ENCODE data around the gene ETNK2.
"Not testable (repeated sequence)": the region's sequence is repeated elsewhere in the genome, so short reads cannot be mapped to it uniquely, and the experiment has no call there.

The ETNK2 gene

DNA sequence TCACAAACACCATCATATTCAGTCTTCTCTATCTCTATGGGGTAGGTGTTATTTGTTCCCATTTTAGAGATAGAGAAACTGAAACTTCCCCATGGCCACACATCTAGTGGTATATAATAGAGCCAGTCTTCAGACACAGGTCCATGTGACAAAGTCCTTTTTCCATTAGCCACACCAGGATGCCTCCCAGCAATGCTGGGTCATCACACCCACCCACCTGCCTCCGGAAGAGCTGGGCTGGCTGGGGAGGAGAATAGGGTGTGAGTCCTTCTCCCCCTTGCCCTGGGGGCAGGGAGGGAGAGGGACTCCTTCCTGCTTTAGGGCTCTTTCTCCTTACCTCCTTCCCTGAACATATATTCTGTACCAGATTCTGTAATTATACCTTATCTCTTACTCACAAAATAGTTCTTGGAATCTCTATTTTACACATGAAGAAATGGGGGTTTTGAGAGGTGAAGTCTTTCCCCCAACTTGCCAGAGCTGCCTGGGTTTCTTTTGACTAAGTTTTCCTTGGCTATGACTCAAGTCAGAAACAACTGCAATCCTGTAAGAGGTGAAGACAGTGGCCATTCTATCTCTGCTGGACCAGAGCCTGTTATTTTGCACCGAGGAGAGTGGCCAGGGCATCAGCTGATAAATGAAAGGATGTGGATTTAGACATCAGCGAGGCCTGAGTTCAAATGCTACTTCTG lies 49.0 kb downstream of the ETNK2 start:
- Histone ChIP-seq H3K36me3 (ENCODE audit: insufficient read depth, insufficient read length, low read length) (peaks cover 3% of the 10 kb centered on the region), H3K27me3 (ENCODE audit: insufficient read depth, insufficient read length) (peaks cover 4% of the 10 kb centered on the region), H3K9ac (ENCODE audit: insufficient read length, low read depth) (no peak overlapping the region), H3K9me3 (ENCODE audit: insufficient read depth, low read length) (no peaks in the 10 kb centered on the region), H3K4me1 (ENCODE audit: insufficient read depth, insufficient read length) (peaks cover 48% of the 10 kb centered on the region), H3K4me3 (ENCODE audit: insufficient read length, low read depth) (no peak overlapping the region)
- no peak for DNase-seq (ENCODE audit: low read depth, low spot score)
- no peak for TF ChIP-seq ZNF274 (IDR thresholded peaks at IDR 0.05; ENCODE audit: low read depth, low read length)
- TF ChIP-seq YY1 (IDR thresholded peaks at IDR 0.05; ENCODE audit: insufficient read depth, insufficient read length), result no peak
- no peak for TF ChIP-seq SUZ12 (IDR thresholded peaks at IDR 0.05; ENCODE audit: extremely low read depth, insufficient read depth, insufficient read length)

DNA sequence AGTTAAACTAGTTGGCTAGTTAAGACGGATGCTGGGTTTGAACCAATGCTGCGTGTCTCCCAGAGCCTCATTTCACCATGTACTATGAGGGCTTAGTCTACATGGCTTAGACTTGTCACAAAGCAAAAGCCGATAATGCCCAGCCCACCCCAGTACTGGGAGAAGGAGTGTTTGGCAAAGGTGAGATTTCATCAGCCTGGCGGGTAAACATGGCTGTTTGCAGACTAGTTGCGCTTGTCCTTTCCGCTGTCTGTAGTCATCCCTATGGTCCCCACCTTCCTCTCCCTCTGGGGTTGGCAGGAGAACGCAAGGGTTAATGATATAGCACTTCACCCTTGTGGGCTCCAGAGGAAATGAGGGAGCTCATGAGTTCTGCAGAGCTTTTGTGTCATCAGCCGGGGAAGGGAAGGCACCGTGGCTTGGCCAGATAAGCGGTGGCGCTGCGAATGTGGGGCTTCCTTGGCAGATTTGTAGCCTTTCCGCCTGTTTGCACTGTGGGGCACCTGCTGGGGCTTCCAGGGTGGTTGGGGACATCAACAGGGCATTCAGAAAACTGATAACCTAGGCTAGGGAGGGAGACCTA lies 49.7 kb downstream of the ETNK2 start:
- DNase-seq (ENCODE audit: low read depth, low spot score), result no peak
- Histone ChIP-seq H3K4me3 (ENCODE audit: insufficient read length, low read depth) (no peak overlapping the region), H3K9ac (ENCODE audit: insufficient read length, low read depth) (peak overlapping the region; percentile 6)

DNA sequence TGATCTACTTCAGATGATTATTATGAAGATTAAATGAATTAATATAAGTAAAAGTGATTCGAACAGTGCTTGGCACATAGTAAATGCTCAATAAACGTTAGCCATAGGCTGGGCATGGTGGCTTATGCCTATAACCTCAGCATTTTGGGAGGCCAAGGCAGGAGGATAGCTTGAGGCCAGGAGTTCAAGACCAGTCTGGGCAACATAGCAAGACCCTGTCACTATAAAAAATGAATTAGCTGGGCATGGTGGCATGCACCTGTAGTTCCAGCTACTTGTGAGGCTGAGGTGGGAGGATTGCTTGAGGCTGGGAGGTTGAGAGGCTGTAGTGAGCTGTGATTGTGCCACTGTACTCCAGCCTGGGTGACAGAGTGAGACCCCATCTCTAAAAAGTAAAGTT lies 52.1 kb downstream of the ETNK2 start:
- not testable (repeated sequence) for H3K9ac ChIP-seq (ENCODE audit: insufficient read length, low read depth); DNase-seq (ENCODE audit: low read depth, low spot score); H3K27me3 ChIP-seq (ENCODE audit: insufficient read depth, insufficient read length); H3K4me3 ChIP-seq (ENCODE audit: insufficient read length, low read depth); H3K36me3 ChIP-seq (ENCODE audit: insufficient read depth, insufficient read length, low read length); H3K9me3 ChIP-seq (ENCODE audit: insufficient read depth, low read length)
- H3K4me1 ChIP-seq (ENCODE audit: insufficient read depth, insufficient read length), result peaks cover 41% of the 10 kb centered on the region

More for the DNA sequence above, 49.7 kb downstream of the ETNK2 start:
- Histone ChIP-seq H3K27me3 (ENCODE audit: insufficient read depth, insufficient read length) (no peaks in the 10 kb centered on the region), H3K4me1 (ENCODE audit: insufficient read depth, insufficient read length) (peaks cover 41% of the 10 kb centered on the region), H3K36me3 (ENCODE audit: insufficient read depth, insufficient read length, low read length) (peaks cover 3% of the 10 kb centered on the region), H3K9me3 (ENCODE audit: insufficient read depth, low read length) (no peaks in the 10 kb centered on the region)
- TF ChIP-seq YY1 (IDR thresholded peaks at IDR 0.05; ENCODE audit: insufficient read depth, insufficient read length) (no peak), ZNF274 (IDR thresholded peaks at IDR 0.05; ENCODE audit: low read depth, low read length) (no peak), SUZ12 (IDR thresholded peaks at IDR 0.05; ENCODE audit: extremely low read depth, insufficient read depth, insufficient read length) (no peak)

DNA sequence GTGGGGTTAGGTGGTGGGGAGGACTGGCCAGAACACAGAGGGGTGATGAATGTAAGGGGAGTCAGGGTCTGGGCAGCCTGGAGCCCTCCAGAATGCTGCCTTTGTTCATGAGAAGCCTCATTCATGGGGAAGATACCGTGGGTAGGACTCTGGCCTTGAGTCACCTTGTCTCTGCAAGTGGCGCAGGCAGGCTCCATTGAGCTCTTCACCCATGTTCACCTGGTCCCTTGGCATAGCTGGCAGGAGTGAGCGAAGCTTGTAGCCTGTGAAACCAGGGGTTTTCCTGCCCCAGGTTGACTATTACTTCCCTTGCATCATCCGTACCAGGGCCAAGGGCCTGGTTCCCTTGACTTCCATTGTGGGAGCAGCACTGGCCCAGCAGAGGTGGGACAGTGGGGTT lies 53.2 kb downstream of the ETNK2 start:
- Histone ChIP-seq H3K36me3 (ENCODE audit: insufficient read depth, insufficient read length, low read length) (no peaks in the 10 kb centered on the region), H3K4me1 (ENCODE audit: insufficient read depth, insufficient read length) (peaks cover 36% of the 10 kb centered on the region), H3K27me3 (ENCODE audit: insufficient read depth, insufficient read length) (no peaks in the 10 kb centered on the region), H3K9me3 (ENCODE audit: insufficient read depth, low read length) (no peaks in the 10 kb centered on the region), H3K4me3 (ENCODE audit: insufficient read length, low read depth) (no peak overlapping the region), H3K9ac (ENCODE audit: insufficient read length, low read depth) (no peak overlapping the region)
- no peak for TF ChIP-seq YY1 (IDR thresholded peaks at IDR 0.05; ENCODE audit: insufficient read depth, insufficient read length)
- TF ChIP-seq ZNF274 (IDR thresholded peaks at IDR 0.05; ENCODE audit: low read depth, low read length), result no peak
- no peak for TF ChIP-seq SUZ12 (IDR thresholded peaks at IDR 0.05; ENCODE audit: extremely low read depth, insufficient read depth, insufficient read length)
- no peak for DNase-seq (ENCODE audit: low read depth, low spot score)

DNA sequence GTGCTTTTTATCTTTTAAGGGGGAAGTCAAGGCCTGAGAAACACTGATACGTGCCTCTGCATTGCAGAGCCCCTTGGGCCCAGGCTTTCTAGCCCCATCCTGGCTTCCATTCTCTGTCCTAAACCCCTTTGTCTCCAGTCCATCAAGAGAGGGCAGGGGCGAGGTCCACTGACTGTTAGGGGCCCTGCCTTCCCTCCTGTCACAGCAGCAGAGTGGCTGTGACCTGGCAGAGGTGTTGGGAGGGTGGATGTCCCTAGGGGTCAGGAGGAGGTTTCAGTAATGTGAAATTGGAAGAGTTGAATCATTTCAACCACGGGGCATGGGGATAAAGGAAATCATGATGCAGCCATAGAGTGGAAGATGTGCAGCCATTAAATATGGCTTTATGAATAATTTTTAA lies 54.9 kb downstream of the ETNK2 start:
- Histone ChIP-seq H3K36me3 (ENCODE audit: insufficient read depth, insufficient read length, low read length) (no peaks in the 10 kb centered on the region), H3K9me3 (ENCODE audit: insufficient read depth, low read length) (no peaks in the 10 kb centered on the region), H3K4me3 (ENCODE audit: insufficient read length, low read depth) (no peak overlapping the region), H3K9ac (ENCODE audit: insufficient read length, low read depth) (no peak overlapping the region), H3K27me3 (ENCODE audit: insufficient read depth, insufficient read length) (no peaks in the 10 kb centered on the region), H3K4me1 (ENCODE audit: insufficient read depth, insufficient read length) (peaks cover 31% of the 10 kb centered on the region)
- TF ChIP-seq ZNF274 (IDR thresholded peaks at IDR 0.05; ENCODE audit: low read depth, low read length), result no peak
- no peak for TF ChIP-seq YY1 (IDR thresholded peaks at IDR 0.05; ENCODE audit: insufficient read depth, insufficient read length)
- no peak for DNase-seq (ENCODE audit: low read depth, low spot score)

DNA sequence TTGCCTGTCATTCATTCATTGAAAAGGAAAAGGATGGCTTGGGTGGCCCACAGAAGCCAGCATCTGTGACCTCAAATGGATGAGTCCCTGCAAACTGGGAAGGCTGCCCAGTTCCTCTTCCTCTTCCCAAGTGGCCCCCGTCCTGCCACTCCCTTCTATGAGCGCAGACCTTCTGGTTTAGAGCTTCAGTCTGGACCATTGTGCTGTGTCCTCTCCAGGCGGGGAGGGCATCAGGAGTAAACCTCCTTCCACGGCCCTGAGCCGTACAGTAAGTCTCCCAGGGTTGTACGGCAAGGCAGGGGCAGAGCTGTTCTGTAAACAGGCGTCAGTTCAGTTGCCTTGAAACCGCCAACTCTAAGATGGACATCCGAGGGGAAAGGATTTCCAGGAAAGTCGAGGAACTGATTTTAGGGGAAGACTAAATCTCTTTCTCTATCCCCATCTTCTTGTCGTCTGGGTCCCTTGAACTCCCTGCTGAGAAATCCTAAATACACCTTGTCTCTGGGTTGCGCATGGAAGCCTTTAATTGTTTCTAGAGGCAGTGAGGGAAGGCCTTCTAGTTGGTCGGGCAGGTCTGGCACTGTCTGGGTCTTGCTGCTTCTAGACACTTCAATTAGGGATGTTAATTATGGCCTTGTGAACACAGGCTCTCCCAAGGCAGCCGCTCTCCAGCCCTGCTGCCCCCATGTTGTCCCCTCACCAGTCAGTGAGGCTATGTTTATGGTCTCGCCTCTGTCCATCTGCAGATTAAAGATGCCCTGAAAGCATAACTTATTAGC lies 56.8 kb downstream of the ETNK2 start:
- no peak for TF ChIP-seq YY1 (IDR thresholded peaks at IDR 0.05; ENCODE audit: insufficient read depth, insufficient read length)
- TF ChIP-seq ZNF274 (IDR thresholded peaks at IDR 0.05; ENCODE audit: low read depth, low read length), result no peak
- H3K27me3 ChIP-seq (ENCODE audit: insufficient read depth, insufficient read length), result no peaks in the 10 kb centered on the region
- no peaks in the 10 kb centered on the region for H3K9me3 ChIP-seq (ENCODE audit: insufficient read depth, low read length)
- H3K9ac ChIP-seq (ENCODE audit: insufficient read length, low read depth), result no peak overlapping the region
- no peaks in the 10 kb centered on the region for H3K36me3 ChIP-seq (ENCODE audit: insufficient read depth, insufficient read length, low read length)
- H3K4me3 ChIP-seq (ENCODE audit: insufficient read length, low read depth), result no peak overlapping the region
- peaks cover 36% of the 10 kb centered on the region for H3K4me1 ChIP-seq (ENCODE audit: insufficient read depth, insufficient read length)
- no peak for DNase-seq (ENCODE audit: low read depth, low spot score)

DNA sequence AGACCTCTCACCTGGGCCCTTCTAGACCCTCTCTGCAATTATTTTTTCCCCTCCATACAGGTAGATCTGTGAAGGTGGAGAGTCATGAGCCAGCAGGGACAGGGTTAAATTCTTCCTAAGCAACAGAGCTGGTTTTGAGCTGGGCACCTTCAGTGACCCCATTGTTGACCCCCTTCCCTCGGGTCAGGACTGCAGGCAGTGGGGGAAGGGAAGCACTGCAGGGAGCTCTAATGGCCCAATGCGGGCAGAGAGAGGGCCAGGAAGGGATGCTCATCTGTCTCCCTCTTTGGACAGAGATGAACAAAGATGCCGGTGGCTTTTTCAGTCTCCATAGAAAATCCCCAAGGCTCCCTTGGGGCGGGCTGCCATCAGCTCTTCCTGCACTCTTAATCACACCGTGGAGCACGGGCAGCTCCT lies 57.5 kb downstream of the ETNK2 start:
- TF ChIP-seq ZNF274 (IDR thresholded peaks at IDR 0.05; ENCODE audit: low read depth, low read length) (no peak), SUZ12 (IDR thresholded peaks at IDR 0.05; ENCODE audit: extremely low read depth, insufficient read depth, insufficient read length) (no peak), YY1 (IDR thresholded peaks at IDR 0.05; ENCODE audit: insufficient read depth, insufficient read length) (no peak)
- no peak for DNase-seq (ENCODE audit: low read depth, low spot score)

More for the DNA sequence above, 57.5 kb downstream of the ETNK2 start:
- Histone ChIP-seq H3K4me1 (ENCODE audit: insufficient read depth, insufficient read length) (peaks cover 42% of the 10 kb centered on the region), H3K27me3 (ENCODE audit: insufficient read depth, insufficient read length) (no peaks in the 10 kb centered on the region), H3K36me3 (ENCODE audit: insufficient read depth, insufficient read length, low read length) (no peaks in the 10 kb centered on the region), H3K4me3 (ENCODE audit: insufficient read length, low read depth) (no peak overlapping the region), H3K9me3 (ENCODE audit: insufficient read depth, low read length) (no peaks in the 10 kb centered on the region), H3K9ac (ENCODE audit: insufficient read length, low read depth) (no peak overlapping the region)

All from NT2/D1 (cell line).